Epithelial cell of prostate (primary cell): Measurements from ENCODE around the gene PEMT.

Experiments used
- DNase-seq: peaks from one replicate; pipeline ENCODE4 v3.0.0-alpha.2; 2011; ENCODE audit warnings: low read depth, low spot score
- H3K27ac ChIP-seq: fragments of 450-650 bp; 2 replicates; pipeline ENCODE4 v1.5.1; 2017; ENCODE audit warnings: mild to moderate bottlenecking

The PEMT gene

DNA sequence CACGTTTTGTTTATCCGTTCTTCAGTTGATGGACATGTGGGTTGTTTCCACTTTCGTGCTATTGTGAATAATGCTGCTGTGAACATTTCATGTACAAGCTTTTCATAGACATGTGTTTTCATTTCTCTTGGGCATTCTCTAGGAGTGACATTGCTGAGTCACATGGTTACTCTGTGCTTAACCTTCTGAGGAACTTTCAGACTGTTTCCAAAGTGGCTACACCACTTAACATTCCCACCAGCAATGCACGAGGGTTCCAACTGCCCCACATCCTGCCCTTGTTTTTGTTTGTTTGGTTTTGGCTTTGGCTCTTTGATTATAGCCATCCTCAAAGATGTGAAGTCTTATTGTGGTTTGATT, 14.2 kb upstream of the PEMT start:
- no peak overlapping the region for H3K27ac ChIP-seq
- no peak for DNase-seq

GRCh38 chr17:17605083-17605728, 13.7 kb upstream of the PEMT start:
- DNase-seq = no peak
- H3K27ac ChIP-seq = no peak overlapping the region

DNA sequence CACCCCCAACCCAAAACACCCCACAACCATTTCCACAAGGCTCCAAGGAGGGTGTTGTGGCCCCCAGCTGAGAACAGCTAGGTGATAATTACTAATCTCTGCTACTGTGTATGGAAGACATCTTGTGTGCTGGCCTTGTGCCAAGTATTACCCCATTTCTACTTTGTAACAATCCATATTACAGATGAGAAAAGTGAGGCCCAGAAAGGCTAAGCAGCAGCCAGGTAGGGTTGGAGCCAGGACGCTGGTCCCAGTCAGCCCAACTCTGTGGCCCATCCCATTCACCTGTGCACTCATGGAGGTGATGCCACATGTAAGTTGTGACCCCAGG, 12.4 kb upstream of the PEMT start:
- no peak overlapping the region for H3K27ac ChIP-seq
- DNase-seq = no peak

DNA sequence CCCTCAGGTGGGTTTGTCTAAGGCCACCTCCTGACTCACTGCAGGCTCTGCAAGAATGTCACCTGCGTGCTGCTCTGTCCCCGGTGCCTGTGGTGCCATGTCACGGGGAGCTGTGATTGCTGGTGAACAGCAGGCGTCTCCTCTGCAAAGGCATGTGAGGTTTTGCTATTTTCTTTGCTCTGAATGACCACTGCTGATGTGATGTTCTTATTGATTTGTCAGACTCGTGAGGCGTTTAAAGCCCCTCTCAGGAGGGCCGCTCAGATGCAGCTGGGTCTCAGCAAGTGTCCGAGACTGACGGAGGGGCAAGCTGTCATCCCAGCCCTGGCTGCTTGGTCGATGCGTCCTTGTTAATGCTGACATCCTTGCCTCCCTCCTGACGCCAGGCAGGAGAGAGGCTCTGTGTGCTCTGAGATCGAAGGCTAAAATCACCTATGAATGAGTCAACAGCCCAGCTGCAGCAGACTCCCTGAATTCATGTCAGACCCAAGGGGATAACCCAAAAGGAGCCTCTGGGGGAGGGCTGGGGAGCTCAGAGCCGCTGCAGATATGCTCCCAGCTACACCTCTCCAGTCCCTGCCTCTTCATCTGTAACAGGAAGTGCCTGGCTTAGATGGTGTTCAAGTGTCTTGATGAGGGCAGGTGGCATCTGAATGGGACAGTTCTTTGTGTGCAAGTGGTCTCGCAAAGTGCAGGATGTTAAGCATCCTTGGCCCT, 11.8 kb upstream of the PEMT start:
- H3K27ac ChIP-seq = no peak overlapping the region
- DNase-seq = no peak

DNA sequence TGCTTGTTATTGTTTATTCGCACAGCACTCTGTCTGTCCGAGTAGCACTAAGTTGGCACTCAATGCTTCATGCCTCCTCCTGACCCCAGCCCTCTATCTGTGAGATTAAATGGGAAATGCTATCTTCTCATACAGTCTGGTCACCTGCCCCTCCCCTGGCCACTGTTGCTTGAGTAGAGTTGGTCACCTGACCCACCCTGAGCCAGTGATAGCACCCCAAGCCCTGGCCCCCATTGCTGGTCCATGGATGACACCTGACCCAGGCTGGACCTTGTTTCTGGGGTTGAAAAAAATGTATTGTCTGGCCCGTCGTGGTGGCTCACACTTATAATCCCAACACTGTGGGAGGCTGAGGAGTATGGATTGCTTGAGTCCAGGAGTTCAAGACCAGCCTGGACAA, 8.5 kb upstream of the PEMT start:
- DNase-seq = no peak
- H3K27ac ChIP-seq = no peak overlapping the region

GRCh38 chr17:17598003-17598402, 6.5 kb upstream of the PEMT start:
- H3K27ac ChIP-seq = no peak overlapping the region
- DNase-seq = no peak

- no peak overlapping the region for H3K27ac ChIP-seq
- DNase-seq = no peak
Measured at GRCh38 chr17:17595755-17596154, 4.2 kb upstream of the PEMT start.

DNA sequence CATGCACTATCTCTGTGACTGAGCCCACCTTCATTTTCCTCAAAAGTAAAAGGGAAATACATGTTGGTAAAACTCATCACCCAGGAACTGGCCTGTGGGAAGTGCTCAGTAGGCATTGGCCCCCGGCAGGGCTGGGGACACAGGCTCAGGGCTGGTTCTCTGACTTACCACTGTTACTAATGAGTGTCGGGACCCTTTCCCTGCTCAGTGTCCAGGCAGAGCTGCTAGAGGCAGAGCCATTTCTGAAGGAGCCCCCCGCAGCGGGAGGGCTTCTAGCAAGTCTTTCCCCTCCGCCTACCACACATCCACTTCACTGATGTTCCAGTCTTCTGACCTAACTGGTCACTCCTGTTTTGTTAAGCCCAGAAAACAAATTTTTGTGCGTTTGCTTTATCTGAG, 1.7 kb upstream of the PEMT start:
- peak overlapping the region; percentile 86 for H3K27ac ChIP-seq
- DNase-seq = no peak

DNA sequence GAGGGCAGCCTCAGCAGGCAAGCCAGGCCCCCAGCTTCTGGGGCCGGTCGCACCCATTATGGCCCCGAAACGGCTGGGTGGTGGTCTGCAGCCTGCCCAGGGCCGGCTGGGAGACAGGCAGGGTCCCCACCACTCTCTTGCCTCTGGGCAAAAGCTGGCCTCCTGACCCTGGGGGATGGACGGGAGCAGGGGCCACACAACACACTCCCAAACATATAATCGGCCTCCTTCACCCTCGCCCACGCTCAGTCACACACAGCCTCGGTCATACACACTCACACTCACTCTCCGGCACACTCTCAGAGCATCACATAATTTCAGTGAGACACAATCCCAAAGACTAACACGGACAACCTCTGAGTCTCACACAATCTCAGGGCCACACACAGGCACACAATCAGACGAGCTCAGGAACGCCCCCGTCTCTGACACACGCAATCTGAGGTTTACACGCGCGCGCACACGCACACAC, 589 bp downstream of the PEMT start:
- DNase-seq = no peak
- H3K27ac ChIP-seq = peak overlapping the region; percentile 86

GRCh38 chr17:17590141-17590751, 1.3 kb downstream of the PEMT start:
- H3K27ac ChIP-seq = peak overlapping the region; percentile 86
- no peak for DNase-seq

DNA sequence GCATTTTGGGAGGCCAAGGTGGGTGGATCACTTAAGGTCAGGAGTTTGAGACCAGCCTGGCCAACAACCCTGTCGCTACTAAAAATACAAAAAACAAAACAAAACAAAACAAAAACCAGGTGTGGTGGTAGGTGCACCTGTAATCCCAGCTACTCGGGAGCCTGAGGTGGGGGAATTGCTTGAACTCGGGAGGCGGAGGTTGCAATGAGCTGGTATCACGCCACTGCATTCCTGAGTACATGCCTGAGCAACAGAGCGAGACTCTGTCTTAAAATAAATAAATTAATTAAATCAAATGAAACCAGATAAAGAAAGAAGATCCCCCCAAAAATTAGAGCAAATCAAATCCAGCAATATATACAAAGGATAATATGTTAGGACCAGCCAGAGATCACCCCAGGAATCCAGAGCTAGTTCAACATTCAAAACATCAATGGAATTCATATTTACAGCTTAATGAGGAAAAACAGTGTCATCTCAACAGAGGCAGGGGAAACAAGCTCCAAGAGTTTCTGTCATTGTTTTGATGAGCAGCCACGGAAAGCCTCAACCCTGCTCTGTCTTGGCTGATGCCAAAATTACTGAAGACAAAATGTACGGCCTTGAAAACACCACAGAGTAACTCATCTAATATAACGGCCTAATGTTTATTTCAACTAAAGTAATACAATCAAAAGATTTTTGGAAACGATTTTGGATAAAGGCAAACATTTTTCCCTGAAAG, 3.7 kb downstream of the PEMT start:
- H3K27ac ChIP-seq = no peak overlapping the region

GRCh38 chr17:17582372-17582771, 9.1 kb downstream of the PEMT start:
- no peak for DNase-seq
- H3K27ac ChIP-seq = no peak overlapping the region

More for the DNA sequence above, 3.7 kb downstream of the PEMT start:
- no peak for DNase-seq

GRCh38 chr17:17581509-17581908, 10.0 kb downstream of the PEMT start:
- no peak overlapping the region for H3K27ac ChIP-seq
- DNase-seq = no peak

- no peak overlapping the region for H3K27ac ChIP-seq
- no peak for DNase-seq
Measured at GRCh38 chr17:17580662-17581470, 10.6 kb downstream of the PEMT start.

- DNase-seq = no peak
Measured at GRCh38 chr17:17579691-17580090, 11.8 kb downstream of the PEMT start.

DNA sequence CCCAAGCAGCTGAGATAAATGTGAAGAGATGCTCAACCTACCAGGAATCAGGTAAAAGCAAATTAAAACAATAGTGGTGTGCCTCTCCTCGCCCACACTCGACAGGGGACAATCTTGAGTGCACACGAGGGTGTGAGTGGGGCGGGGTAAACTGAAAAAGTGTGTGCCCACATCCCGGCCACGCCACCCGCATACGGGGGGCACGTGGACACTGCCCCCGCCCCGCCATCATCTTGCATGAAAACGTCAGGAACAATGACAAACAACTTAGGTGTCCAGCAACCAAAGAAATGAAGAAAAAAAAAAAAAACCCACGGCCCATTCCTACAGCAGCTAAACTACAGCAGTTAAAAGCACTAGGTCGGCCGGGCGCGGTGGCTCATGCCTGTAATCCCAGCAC, 14.1 kb downstream of the PEMT start:
- DNase-seq = no peak
- H3K27ac ChIP-seq = no peak overlapping the region

More at GRCh38 chr17:17579691-17580090, 11.8 kb downstream of the PEMT start:
- no peak overlapping the region for H3K27ac ChIP-seq

- no peak for DNase-seq
- H3K27ac ChIP-seq = no peak overlapping the region
Measured at GRCh38 chr17:17576772-17577234, 14.7 kb downstream of the PEMT start.

DNA sequence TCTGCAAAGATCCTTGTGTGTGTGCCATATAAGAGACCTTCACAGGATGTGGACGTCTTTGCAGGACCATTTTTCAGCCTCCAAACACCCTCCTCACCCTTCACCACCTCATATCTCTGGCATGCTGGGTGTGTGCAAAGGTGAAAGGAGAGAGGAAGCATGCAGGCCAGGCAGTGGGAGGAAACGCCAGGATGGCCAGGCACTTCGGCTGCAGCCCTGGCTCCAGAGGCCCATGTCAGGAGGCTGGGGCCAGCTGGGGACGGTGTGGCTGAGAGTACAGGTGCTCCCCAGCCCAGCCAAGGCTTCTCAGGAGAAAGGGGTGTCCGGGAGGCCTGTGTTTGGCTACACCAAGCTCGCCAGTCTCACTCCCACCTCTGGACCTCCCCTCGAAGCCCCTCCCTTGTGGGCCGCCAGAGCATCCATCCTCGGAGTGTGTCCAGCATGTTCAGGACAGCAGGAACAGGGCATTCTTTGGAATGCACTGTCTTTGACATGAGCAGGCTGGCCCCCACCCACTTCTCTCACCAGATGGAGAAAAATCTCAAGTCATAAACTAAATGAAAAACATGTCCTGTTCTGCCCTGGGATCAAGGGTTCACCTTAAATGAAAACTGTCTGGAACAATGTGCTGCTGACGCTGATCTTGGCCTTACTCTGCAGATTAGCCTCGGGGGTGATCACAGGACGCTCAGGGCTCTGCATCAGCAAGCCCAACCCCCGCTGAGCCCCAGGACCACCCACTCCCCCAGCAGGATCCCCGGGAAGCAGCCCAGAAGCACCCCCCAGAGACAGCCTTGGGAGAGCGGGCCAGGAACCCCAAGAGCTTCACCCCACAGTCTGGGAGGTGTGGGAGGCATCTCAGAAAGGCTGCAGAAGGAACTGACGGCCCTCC, 15.9 kb downstream of the PEMT start:
- H3K27ac ChIP-seq = peak overlapping the region; percentile 73
- no peak for DNase-seq

DNA sequence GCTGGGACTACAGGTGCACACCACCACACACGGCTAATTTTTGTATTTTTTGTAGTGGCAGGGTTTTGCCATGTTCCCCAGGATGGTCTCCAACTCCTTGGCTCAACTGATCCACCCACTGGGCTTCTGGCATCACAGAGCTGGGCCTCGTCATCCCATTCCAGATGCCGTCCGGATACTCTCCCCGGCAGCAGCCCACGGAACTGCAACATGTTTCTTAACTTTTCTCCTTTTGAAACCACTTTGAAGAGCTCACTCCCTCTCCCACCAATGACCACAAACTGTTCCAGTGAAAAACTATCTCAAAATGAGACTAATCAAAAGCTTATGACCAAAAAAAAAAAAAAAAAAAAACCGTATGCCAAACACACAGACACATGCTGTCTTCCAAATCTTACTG, 17.6 kb downstream of the PEMT start:
- no peak overlapping the region for H3K27ac ChIP-seq
- DNase-seq = no peak
